Measurements from ENCODE around the gene MSL3.

Gene MSL3

DNA sequence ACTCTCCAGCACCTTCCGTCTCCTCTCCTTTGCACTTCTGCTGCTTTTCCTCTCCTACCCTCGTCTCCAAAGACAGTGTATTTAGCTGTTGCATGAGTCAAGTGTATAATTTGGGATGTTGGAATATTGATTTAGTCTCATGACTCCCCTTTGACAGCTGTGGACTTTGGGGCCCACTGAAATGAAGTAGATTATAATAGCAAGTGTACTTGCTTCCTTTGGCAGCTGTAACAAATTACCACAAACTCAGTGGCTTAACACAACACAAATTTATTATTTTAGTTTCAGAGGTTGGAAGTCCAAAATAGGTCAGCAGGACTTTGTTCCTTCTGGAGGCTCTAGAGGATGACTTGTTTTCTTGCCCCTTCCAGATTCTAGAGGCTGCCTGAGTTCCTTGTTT is 29.5 kb upstream of the MSL3 start:
- TF ChIP-seq YY1 (IDR thresholded peaks at IDR 0.05; ENCODE audit: low read depth) (no peak), CREB1 (IDR thresholded peaks at IDR 0.05; ENCODE audit: low read depth) (no peak), RAD21 (IDR thresholded peaks at IDR 0.05; ENCODE audit: low read depth) (no peak), EP300 (IDR thresholded peaks at IDR 0.05; ENCODE audit: borderline replicate concordance) (no peak), FOXM1 (IDR thresholded peaks at IDR 0.05; ENCODE audit: borderline replicate concordance, low read depth) (no peak), CEBPB (IDR thresholded peaks at IDR 0.05) (no peak), TCF12 (IDR thresholded peaks at IDR 0.05; ENCODE audit: low read depth) (no peak), EGR1 (IDR thresholded peaks at IDR 0.05) (no peak)
- TF ChIP-seq, protein P1, sequence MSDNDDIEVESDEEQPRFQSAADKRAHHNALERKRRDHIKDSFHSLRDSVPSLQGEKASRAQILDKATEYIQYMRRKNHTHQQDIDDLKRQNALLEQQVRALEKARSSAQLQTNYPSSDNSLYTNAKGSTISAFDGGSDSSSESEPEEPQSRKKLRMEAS (IDR thresholded peaks at IDR 0.05) = no peak
- TF ChIP-seq, protein P2, sequence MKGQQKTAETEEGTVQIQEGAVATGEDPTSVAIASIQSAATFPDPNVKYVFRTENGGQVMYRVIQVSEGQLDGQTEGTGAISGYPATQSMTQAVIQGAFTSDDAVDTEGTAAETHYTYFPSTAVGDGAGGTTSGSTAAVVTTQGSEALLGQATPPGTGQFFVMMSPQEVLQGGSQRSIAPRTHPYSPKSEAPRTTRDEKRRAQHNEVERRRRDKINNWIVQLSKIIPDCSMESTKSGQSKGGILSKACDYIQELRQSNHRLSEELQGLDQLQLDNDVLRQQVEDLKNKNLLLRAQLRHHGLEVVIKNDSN (IDR thresholded peaks at IDR 0.05) = no peak
- TF ChIP-seq, protein P3, sequence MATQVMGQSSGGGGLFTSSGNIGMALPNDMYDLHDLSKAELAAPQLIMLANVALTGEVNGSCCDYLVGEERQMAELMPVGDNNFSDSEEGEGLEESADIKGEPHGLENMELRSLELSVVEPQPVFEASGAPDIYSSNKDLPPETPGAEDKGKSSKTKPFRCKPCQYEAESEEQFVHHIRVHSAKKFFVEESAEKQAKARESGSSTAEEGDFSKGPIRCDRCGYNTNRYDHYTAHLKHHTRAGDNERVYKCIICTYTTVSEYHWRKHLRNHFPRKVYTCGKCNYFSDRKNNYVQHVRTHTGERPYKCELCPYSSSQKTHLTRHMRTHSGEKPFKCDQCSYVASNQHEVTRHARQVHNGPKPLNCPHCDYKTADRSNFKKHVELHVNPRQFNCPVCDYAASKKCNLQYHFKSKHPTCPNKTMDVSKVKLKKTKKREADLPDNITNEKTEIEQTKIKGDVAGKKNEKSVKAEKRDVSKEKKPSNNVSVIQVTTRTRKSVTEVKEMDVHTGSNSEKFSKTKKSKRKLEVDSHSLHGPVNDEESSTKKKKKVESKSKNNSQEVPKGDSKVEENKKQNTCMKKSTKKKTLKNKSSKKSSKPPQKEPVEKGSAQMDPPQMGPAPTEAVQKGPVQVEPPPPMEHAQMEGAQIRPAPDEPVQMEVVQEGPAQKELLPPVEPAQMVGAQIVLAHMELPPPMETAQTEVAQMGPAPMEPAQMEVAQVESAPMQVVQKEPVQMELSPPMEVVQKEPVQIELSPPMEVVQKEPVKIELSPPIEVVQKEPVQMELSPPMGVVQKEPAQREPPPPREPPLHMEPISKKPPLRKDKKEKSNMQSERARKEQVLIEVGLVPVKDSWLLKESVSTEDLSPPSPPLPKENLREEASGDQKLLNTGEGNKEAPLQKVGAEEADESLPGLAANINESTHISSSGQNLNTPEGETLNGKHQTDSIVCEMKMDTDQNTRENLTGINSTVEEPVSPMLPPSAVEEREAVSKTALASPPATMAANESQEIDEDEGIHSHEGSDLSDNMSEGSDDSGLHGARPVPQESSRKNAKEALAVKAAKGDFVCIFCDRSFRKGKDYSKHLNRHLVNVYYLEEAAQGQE (IDR thresholded peaks at IDR 0.05; ENCODE audit: low read depth) = no peak

DNA sequence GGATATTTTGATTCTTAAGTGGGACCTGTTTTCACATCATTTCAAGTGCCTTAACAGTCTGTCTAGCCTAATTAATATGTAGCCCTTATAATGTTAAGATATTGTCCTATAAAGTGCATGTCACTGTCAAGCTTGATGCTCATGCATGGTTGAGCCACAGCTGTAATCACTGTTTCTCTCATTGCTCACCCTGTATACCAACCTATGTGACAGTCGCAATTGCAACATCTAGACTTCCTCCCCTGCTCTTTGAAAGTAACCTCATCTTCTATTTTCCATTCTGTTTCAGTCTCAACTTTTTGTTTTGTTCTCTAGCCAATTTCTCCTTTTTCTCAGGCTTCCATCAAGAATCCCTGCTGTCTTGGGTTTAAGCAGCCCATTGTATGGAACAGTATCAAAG is 24.4 kb upstream of the MSL3 start:
- TF ChIP-seq RAD21 (IDR thresholded peaks at IDR 0.05; ENCODE audit: low read depth) (no peak), YY1 (IDR thresholded peaks at IDR 0.05; ENCODE audit: low read depth) (no peak), EP300 (IDR thresholded peaks at IDR 0.05; ENCODE audit: borderline replicate concordance) (no peak), FOXM1 (IDR thresholded peaks at IDR 0.05; ENCODE audit: borderline replicate concordance, low read depth) (no peak), ZBTB7A (IDR thresholded peaks at IDR 0.05; ENCODE audit: low read depth) (no peak), EGR1 (IDR thresholded peaks at IDR 0.05) (no peak), TEAD4 (IDR thresholded peaks at IDR 0.05) (no peak), TAF1 (IDR thresholded peaks at IDR 0.05; ENCODE audit: low read depth) (no peak), TCF12 (IDR thresholded peaks at IDR 0.05; ENCODE audit: low read depth) (no peak), CEBPB (IDR thresholded peaks at IDR 0.05) (no peak), CREB1 (IDR thresholded peaks at IDR 0.05; ENCODE audit: low read depth) (no peak), NFIC (IDR thresholded peaks at IDR 0.05) (no peak)
- TF ChIP-seq, protein P2 (IDR thresholded peaks at IDR 0.05) = no peak
- TF ChIP-seq, protein P1 (IDR thresholded peaks at IDR 0.05) = no peak
- TF ChIP-seq, protein P3 (IDR thresholded peaks at IDR 0.05; ENCODE audit: low read depth) = no peak

DNA sequence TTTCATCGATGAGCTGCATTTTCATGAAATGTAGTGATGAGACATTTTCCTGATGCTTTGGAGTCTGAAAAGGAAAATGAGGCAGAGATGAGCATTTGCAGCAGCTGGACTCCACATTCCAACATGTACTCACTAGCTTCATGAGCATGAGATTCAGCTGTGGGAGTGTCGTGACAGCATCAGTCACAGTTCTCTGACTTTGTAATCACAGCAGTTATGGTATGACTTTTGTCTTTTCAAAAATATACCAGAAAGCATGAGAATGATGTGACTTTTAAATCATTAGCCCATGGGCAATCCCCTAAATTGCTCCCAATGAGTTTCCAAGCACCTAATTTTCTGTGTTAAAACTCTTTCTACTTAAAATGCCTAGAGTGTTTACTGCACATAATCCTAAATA is 18.3 kb upstream of the MSL3 start:
- no peak for TF ChIP-seq YY1 (IDR thresholded peaks at IDR 0.05; ENCODE audit: low read depth)
- TF ChIP-seq, protein P3 (IDR thresholded peaks at IDR 0.05; ENCODE audit: low read depth) = no peak
- TF ChIP-seq RAD21 (IDR thresholded peaks at IDR 0.05; ENCODE audit: low read depth) = no peak
- no peak for TF ChIP-seq FOXM1 (IDR thresholded peaks at IDR 0.05; ENCODE audit: borderline replicate concordance, low read depth)
- TF ChIP-seq NFIC (IDR thresholded peaks at IDR 0.05) = no peak
- TF ChIP-seq CREB1 (IDR thresholded peaks at IDR 0.05; ENCODE audit: low read depth) = no peak

DNA sequence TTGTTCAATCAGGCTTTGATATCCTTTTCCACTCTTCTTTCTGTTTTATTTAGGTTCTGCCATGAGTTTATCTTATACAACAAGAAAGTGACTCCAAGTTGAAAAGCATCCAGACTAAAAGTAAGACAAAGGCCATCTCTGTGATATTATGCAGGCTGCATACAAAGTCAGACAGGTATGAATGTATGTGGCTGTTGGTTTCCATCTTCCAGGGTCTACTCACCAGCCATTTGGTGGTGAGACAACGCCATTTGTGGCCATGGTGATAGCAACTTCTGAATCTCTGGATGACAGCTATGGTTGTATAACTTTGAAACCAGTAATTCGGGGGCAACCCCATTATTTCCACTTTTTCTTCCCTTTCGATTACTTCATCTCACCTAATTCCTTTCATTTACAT is 17.2 kb upstream of the MSL3 start:
- TF ChIP-seq TCF12 (IDR thresholded peaks at IDR 0.05; ENCODE audit: low read depth) (no peak), RAD21 (IDR thresholded peaks at IDR 0.05; ENCODE audit: low read depth) (no peak), TEAD4 (IDR thresholded peaks at IDR 0.05) (no peak), CEBPB (IDR thresholded peaks at IDR 0.05) (no peak), YY1 (IDR thresholded peaks at IDR 0.05; ENCODE audit: low read depth) (no peak), EGR1 (IDR thresholded peaks at IDR 0.05) (no peak), TAF1 (IDR thresholded peaks at IDR 0.05; ENCODE audit: low read depth) (no peak), EP300 (IDR thresholded peaks at IDR 0.05; ENCODE audit: borderline replicate concordance) (no peak), ZBTB7A (IDR thresholded peaks at IDR 0.05; ENCODE audit: low read depth) (no peak)
- TF ChIP-seq, protein P2 (IDR thresholded peaks at IDR 0.05) = no peak
